Stimulated activated CD4-positive, alpha-beta T cell treated with anti-CD3 and anti-CD28 coated beads, Interleukin-1b, Interleukin-23, amount 100 ng/mL, for 24 hours (primary cell): ENCODE measurements around the gene TPRG1.

Experiments
- DNase-seq, 4 experiments: peaks; one replicate each; pipeline ENCODE4 v3.0.0-alpha.2; 2020; ENCODE audit warnings: low read depth in 4 of 4, low spot score in 1 of 4

Gene TPRG1

GRCh38 chr3:189227249-189227648 is 55.5 kb downstream of the TPRG1 start:
- DNase-seq = no peak

GRCh38 chr3:189229196-189229828 is 57.5 kb downstream of the TPRG1 start:
- DNase-seq = no peak

GRCh38 chr3:189232790-189233189 is 61.0 kb downstream of the TPRG1 start:
- no peak for DNase-seq

GRCh38 chr3:189233225-189233858 is 61.6 kb downstream of the TPRG1 start:
- peak in 2 of 4 experiments; percentile 0 to 1 for DNase-seq

- no peak for DNase-seq
Measured at GRCh38 chr3:189235214-189235613, 63.4 kb downstream of the TPRG1 start.

- DNase-seq = no peak
Measured at GRCh38 chr3:189236352-189236751, 64.6 kb downstream of the TPRG1 start.

- DNase-seq = no peak
Measured at GRCh38 chr3:189237526-189237925, 65.8 kb downstream of the TPRG1 start.

- no peak for DNase-seq
Measured at GRCh38 chr3:189238071-189238470, 66.3 kb downstream of the TPRG1 start.

GRCh38 chr3:189239616-189240015 is 67.8 kb downstream of the TPRG1 start:
- no peak for DNase-seq

GRCh38 chr3:189249987-189250386 is 78.2 kb downstream of the TPRG1 start:
- no peak for DNase-seq

GRCh38 chr3:189258261-189258660 is 86.5 kb downstream of the TPRG1 start:
- DNase-seq = no peak

- DNase-seq = no peak
Measured at GRCh38 chr3:189260556-189261493, 89.1 kb downstream of the TPRG1 start.

GRCh38 chr3:189262746-189263145 is 91.0 kb downstream of the TPRG1 start:
- DNase-seq = no peak

GRCh38 chr3:189267981-189268613 is 96.3 kb downstream of the TPRG1 start:
- DNase-seq = no peak

GRCh38 chr3:189269365-189269764 is 97.6 kb downstream of the TPRG1 start:
- no peak for DNase-seq

GRCh38 chr3:189270248-189270832 is 98.6 kb downstream of the TPRG1 start:
- DNase-seq = peak in 1 of 4 experiments; percentile 9

- DNase-seq = no peak
Measured at GRCh38 chr3:189272500-189273119, 100.8 kb downstream of the TPRG1 start.

GRCh38 chr3:189273736-189274135 is 102.0 kb downstream of the TPRG1 start:
- DNase-seq = no peak

GRCh38 chr3:189275182-189275581 is 103.4 kb downstream of the TPRG1 start:
- DNase-seq = no peak

GRCh38 chr3:189275852-189276251 is 104.1 kb downstream of the TPRG1 start:
- no peak for DNase-seq
